HG02943 (cell line): Measurements from ENCODE around the gene PKD2L2.
"Not testable (repeated sequence)": the region's sequence is repeated elsewhere in the genome, so short reads cannot be mapped to it uniquely, and the experiment has no call there.

Source experiments
- ATAC-seq: cut with Tn5 transposase; IDR thresholded peaks from one replicate; pipeline ENCODE4 v1.9.1; 2021; ENCODE audit warnings: mild to moderate bottlenecking, low read depth, moderate library complexity; ENCODE audit not compliant: unreplicated experiment

PKD2L2 gene

DNA sequence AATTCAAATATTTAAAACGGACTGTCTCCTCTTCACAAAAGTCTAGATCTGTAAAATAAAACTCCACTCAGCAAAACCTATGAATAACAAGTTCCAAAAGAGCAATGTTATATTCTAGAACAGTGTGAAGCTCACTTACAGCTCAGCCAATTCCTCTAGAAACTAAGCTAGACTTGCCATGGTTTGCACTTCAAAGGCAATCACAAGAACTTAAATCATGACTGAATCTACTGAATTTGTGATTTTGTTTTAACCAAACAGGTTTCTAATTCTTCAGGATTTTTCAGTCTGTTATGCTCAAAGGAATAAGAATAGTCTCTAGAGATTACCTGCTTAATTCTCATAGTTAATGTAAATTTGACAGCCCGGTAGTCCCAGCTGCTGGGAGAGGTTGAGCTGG is 1.4 kb upstream of the PKD2L2 start:
- no peak for ATAC-seq

DNA sequence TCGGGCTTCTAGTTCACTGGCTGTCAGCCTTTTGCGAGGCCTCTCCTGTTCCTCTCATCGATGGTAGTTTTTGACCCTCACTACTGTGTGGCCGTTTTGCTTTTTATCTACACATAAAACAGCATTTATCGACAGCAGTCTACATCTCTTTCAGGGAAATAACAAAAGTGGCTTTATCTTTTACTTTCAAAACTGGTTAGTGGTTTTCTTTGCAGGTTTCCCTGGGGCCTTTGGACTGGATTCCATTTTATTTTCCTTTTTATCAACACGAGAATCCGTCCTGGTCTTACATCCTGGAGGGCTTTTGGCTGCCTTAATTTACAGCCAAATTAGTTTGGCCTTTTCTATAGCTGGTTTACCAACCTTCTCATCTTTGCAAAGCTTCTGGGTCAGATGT is 793 bp upstream of the PKD2L2 start:
- peak; percentile 7 for ATAC-seq

DNA sequence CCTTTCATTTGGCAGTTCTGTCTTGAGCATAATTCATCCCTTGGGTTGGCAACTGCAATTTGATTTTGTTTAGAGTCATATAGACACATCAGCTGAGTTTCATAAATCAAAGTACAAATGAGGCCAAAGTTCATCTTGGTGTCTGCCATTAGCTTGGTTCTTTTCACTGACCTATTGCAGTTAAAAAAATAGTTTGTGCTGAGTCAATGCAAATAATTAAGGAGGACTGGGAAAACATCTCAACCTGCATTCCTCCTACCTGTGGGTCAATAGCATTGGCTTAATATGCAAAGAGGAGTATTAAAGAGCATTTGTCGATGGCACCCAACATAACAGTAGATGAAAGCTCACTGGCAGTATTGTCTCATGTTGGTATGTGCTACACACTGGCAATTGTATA is 1.6 kb downstream of the PKD2L2 start:
- ATAC-seq, result no peak

DNA sequence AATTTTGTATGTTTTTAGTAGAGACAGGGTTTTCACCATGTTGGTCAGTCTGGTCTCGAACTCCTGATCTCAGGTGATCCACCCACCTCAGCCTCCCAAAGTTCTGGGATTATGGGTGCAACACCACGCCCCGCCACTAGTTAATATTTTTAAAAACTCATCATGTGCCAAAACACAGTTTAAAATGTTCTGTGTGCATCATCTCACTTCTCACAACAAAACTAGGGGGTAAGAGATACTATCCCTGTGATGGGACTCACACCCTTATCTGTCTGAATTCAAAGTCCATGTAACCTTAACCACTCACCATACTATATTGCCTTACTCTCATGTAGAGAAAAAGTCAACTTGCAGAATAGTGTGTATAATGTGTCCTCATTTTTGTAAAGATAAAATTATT is 2.6 kb downstream of the PKD2L2 start:
- ATAC-seq, result no peak

DNA sequence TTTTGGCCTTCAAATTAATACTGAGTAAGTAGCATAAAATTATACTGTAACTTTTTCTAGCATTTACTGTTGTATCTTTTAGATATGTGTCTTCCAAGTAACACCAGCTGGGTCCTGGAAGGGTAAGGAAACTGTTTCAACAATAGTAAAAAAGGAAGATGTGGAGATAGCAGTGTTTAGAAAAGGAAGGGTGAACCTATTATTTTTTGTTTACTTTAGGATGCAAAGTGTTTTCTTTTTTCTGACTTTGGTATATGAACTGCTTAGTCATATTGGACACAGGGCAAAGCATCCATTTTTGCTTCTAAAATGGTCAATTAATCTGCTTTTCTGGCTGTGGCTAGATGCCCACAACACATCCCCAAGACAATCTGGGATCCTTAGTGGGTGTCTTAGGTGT is 5.3 kb downstream of the PKD2L2 start:
- ATAC-seq, result no peak

DNA sequence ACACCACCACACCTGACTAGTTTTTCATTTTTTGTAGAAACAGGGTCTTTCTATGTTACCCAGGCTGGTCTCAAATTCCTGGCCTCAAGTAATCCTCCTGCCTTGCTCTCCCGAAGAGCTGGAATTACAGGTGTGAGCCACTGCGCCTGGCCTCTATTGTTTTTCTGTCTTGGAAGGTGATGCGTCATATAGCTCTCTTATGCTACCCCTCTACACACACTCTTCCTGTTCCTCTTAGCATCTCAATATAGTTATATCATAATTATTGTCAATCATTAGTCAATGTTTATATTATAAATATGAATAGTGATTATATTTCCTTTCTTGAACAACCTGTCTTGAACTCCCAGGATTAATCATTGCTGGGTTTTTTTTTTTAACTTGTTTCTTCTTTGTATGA is 7.3 kb downstream of the PKD2L2 start:
- ATAC-seq, result no peak

DNA sequence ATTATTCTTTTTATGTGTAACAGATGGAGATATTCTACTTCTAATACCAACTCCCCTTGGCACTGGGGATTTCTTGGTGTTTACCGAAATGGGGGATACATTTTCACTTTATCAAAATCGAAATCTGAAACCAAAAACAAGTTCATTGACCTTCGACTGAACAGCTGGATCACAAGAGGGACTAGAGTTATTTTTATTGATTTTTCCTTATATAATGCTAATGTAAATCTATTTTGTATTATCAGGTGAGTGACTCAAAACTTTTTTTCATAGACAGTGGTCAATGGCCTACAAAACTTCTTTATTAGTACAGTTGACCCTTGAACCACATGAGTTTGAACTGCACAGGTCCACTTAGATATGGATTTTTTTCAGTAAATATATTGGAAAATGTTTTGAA is 10.2 kb downstream of the PKD2L2 start:
- ATAC-seq, result no peak

DNA sequence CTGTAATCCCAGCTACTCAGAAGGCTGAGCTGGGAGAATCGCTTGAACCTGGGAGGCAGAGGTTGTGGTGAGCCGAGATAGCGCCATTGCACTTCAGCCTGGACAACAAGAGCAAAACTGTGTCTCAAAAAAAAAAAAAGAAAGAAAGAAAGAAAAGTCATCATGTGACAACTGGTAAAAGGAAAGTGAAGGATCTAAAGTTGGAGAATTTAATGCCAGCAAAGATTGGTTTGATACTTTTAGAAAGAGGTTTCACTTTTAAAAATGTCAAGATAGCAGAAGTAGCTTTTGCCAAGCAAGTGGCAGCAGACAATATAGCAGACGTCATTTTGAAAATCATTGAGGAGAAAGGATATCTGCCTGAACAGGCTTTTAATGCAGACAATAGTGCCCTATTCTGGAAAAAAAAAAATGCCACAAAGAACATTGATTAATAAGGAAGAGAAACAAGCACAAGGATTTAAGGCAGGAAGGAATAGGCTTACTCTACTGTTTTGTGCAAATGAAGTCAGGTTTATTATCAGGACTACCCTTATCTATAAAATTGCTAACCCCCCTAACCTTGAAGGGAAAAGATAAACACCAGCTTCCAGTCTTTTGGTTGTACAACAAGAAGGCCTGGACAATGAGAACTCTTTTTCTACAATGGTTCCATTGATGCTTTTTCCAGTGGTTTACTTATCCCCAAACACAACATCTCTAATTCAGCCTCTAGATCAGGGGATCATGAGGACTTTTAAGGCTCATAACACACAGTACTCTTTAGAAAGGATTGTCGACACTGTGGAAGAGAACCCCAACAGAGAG is 12.0 kb downstream of the PKD2L2 start:
- no peak for ATAC-seq

DNA sequence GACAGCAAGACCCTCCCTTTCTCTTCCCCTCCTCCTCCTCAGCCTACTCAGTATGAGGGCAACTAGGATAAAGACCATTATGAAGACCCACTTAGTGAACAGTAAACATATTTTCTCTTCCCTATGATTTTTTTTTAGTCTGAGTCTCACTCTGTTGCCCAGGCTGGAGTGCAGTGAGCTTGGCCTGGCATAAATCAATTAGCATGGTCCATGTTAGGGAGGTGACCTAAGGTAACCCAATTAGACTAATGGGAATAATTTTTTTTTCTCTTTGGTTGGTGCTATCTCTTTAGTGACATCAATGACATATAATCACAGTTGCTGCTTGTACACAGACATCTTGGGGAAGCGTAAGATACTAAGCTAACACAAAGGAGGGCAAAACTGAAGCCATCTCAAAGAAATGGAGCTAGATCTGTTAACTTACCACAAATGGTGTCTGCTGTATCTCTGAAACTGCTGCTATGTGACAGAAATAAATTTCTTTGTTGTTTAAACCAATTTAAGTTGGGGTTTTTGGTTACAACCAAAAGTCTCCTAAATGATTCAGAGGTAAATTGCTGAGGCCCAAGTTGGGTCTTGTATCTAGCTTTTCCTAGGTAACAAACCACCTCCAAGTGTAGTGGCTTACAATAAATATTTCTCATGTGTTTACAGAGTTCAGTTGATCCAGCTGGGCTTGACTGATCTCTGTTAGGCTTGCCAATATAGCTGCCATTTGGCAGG is 13.3 kb downstream of the PKD2L2 start:
- ATAC-seq, result no peak

DNA sequence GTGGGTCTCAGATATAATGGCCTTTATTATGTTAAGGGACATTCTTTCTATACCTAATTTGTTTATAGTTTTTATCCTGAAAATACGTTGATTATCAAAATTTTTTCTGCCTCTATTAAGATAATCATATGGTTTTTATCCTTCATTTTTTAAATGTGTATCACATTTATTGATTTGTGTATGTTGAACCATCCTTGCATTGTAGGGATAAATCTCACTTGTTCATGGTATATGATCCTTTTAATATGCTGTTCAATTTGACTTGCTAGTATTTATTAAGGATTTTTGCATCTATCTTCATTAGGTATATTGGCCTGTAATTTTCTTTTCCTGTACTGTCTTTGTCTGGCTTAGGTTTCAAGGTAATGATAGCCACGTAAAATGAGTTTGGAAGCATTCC is 25.5 kb downstream of the PKD2L2 start:
- ATAC-seq, result no peak

DNA sequence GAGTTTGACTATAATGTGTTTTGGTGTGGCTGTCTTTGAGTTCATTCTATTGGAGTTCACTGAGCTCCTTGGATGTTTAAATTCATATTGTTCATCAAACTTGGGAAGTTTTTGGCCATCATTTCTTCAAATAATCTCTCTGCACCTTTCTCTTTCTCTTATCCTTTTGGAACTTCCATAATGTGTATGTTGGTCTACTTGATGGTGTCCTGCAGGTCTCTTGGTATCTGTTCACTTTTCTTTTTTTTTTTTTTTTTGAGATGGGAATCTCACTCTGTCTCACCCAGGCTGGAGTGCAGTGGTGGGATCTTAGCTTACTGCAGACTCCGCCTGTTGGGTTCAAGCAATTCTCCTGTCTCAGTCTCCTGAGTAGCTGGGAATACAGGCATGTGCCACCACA is 27.7 kb downstream of the PKD2L2 start:
- no peak for ATAC-seq

DNA sequence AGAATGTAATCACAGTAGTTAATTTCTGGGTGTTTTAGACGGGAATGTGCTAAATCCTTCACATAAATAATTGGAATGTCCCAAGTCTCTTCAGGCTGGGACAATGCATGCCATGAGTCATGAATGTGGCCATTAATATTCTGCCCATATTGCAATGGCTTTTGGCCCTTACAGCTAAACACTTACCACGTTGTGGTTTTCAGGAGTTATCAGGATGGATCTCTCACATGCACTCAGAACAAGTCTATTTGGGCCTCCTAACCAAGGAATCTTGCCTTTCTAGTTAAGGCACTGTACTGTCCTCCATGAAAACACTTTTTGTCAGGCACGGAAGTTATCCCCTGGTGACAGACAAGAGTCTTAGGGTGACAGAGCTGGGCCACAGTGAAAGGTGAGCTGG is 32.7 kb downstream of the PKD2L2 start:
- no peak for ATAC-seq

DNA sequence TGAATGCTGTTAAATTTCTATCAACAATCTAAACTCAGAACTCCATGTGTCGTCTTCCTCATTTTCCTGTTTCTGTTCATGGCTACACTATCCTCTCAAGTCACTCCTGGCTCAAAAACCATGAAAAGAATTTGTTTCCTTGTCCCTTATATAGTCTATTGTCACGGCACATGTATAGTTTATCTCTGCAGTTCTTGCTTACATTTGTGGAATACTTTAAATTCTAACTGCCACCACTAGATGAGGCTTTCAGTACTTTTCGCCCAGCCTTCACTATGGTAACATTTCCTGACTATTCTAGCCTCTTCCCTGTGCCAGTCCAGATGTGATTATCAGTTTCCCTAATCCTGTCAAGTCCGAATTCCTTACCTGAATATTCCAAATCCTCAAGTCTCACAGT is 34.6 kb downstream of the PKD2L2 start:
- ATAC-seq, result no peak

DNA sequence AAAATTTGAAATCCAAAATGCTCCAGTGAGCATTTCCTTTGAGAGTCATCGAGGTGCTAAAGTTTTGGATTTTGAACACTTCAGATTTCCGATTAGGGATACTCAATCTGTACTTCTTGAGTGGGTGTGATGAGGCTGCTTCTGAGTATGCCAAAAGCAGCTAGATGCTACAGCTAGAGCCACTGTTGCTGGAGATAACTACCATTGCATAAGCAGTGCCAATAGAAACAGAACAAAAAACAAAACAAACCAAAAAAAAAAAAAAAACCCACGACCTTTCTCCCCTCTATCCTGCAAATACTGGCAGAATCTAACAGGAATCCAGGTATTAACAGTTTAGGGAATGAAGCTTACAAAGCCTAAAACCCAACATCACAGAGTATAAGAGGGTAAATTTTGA is 43.5 kb downstream of the PKD2L2 start:
- no peak for ATAC-seq

DNA sequence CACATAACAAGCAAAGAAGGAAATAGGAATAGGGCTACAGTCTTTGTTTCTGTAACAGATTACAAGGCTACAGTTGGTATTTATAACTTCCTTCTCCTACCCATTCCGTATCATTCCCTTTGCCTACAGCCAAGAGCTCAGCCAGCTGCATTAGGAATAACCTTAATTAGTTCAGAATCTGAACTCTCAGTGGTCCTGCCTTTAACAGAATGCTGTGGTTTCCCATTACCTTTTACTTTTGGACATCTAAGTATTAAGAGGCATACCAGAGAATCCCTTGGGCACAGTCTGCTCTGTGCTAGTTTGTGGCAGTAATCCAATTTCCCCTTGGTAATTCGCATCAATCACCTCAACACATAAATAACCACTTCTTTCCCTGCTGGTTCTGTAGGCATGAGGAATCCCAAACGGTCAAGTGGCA is 44.2 kb downstream of the PKD2L2 start:
- no peak for ATAC-seq

DNA sequence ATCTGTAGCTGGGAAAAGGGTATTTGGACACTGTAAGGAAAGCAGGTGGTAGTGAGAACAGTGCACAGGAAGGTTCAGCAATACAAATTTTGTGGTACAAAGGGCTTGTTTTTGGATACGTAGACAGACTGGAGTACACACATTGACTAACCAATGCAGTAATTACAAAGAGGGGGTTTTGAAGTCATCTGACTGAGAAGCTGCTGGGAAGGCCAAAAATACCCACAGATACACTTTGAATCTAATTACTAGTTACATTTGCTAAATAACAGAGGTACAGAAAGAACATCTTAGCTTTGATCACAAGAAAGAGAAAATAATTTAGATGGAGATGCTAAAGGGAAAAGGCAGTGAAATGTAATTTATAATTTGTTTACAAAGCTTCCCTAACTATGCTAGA is 45.9 kb downstream of the PKD2L2 start:
- ATAC-seq, result no peak

DNA sequence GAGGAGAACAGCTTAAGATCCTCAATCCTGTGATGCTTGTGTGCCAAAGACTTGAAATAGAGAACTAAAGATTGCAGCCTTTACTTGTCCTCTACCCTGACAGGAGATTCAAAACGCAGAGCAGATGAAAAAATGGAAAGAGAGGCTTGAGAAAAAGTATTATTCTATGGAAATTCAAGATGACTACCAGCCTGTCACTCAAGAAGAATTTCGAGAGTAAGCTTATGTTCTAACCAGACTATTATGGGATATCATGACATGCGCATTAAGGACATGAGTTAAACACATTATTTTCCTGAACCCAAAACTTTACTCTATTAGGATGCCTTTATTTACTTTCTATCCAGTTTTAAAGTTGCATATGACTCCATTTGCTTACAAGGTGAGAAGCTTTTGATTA is 46.4 kb downstream of the PKD2L2 start:
- ATAC-seq, result no peak

DNA sequence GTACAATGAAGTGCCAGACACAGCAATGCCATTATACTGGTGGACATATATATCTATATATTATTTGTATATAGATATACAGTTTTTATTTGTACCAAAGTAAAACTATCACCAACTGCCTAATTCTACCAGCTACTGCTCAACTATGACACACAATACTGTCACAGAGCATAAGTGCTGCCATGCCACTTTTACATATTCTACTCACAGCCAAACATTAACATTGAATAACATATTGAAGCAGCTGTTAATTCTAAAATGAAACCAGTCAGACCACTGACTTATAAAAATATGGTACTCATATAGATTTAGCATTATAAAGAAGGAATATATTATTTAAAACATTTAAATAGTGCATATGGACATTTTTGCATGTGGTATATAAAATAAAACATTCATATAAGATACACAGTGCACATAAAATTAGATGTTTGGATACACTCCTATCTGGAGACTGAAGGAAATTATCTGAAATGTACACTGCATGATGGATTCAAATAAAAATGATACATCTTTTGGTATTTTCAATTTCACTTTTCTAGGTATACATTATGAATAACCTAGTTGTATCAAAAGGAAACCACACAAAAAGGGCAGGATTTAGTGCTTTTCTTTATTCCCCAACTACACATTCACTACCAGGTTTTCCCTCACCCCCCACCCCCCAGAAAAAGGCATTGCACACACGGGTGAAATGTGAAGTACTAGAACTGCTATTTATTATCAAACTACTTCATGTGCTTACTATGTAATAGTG is 48.9 kb downstream of the PKD2L2 start:
- ATAC-seq, result no peak

DNA sequence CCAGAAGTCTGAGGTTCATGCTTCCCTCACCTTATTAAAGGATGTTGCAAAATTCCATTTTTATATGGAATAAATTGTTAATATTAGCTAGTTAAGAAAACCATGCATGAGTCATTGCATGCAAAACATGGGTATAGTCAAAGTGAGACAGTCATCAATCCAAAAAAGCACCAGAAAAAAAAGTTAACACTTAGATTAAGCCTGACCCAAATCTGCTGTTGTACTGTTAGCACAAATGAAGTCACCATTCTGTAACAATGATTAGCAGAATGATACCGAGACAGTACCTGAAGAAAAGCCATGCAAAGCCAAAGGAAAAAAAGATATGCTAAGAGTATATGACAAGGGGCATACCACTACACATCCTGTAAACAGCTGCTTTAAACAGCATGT is 49.5 kb downstream of the PKD2L2 start:
- no peak for ATAC-seq

DNA sequence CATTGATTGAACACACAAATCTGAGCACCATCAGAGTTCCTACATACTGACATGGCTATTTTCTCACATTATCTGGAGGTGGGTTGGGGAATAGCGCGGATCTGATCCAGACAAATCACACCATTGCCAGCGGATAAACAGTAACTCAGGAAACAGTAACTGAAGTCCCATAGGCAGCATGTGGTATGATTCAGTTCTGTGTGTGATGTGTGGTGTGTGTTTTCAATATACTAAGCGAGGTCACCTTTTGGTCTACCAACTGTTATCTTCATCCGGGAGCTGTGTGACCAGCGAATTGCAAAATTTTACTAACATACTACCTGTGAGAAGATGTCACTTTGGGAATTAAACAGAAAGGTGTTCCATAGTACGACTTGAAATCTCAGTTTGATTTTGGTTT is 50.1 kb downstream of the PKD2L2 start:
- no peak for ATAC-seq

DNA sequence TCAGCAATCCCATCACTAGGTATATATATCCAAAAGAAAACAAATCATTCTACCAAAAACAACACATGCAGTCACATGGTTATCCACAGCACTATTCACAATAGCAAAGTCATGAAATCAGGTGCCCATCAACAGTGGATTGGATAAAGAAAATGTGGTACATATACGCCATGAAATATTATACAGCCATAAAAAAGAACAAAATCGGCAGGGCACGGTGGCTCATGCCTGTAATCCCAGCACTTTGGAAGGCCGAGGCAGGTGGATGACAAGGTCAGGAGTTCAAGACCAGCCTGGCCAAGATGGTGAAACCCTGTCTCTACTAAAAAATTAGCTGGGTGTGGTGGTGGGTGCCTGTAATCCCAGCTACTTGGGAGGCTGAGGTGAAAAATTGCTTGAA is 55.0 kb downstream of the PKD2L2 start:
- ATAC-seq, result not testable (repeated sequence)
